GM23338 (cell line): ENCODE measurements around the gene REXO2. TPM values are rescaled to one million over a fixed set of nuclear protein-coding genes. Genes with fewer than 3 reads are reported as not detected.

Experiments used
- ATAC-seq: fragments of 200-7000 bp; cut with Tn5 transposase; 3 replicates; pipeline ENCODE4 v1.9.1; 2020
- DNase-seq: peaks from one replicate; pipeline ENCODE4 v3.0.0-alpha.2; 2015; ENCODE audit warnings: low spot score
- H2AFZ ChIP-seq: fragments of 200-600 bp; sonication (generic); 2 replicates; pipeline ENCODE4 v1.8.0; 2016; ENCODE audit warnings: antibody characterized with exemption, mild to moderate bottlenecking, moderate library complexity
- H3F3A ChIP-seq: fragments of 200-600 bp; sonication (generic); replicated peaks from 2 replicates; pipeline ENCODE4 v1.8.0; 2017; ENCODE audit warnings: antibody characterized with exemption, mixed run types, low read depth
- H3K27ac ChIP-seq: fragments of 200-600 bp; sonication (generic); 2 replicates; pipeline ENCODE4 v1.6.1; 2016; ENCODE audit warnings: low read depth
- H3K27me3 ChIP-seq: fragments of 200-600 bp; sonication (generic); 2 replicates; pipeline ENCODE4 v1.8.0; 2016; ENCODE audit warnings: mild to moderate bottlenecking, mixed run types, moderate library complexity; ENCODE audit not compliant: insufficient read depth
- H3K36me3 ChIP-seq: fragments of 200-600 bp; sonication (generic); 2 replicates; pipeline ENCODE4 v1.8.0; 2016; ENCODE audit warnings: mild to moderate bottlenecking; ENCODE audit not compliant: insufficient read depth
- H3K4me1 ChIP-seq: fragments of 200-600 bp; sonication (generic); 2 replicates; pipeline ENCODE4 v1.8.0; 2016; ENCODE audit warnings: mild to moderate bottlenecking, moderate library complexity; ENCODE audit not compliant: insufficient read depth
- H3K4me2 ChIP-seq: fragments of 200-600 bp; sonication (generic); 2 replicates; pipeline ENCODE4 v1.7.1; 2017; ENCODE audit warnings: mixed run types
- H3K4me3 ChIP-seq: fragments of 200-600 bp; sonication (generic); 2 replicates; pipeline ENCODE4 v1.6.1; 2016; ENCODE audit warnings: mixed run types
- H3K79me2 ChIP-seq: fragments of 200-600 bp; sonication (generic); replicated peaks from 2 replicates; pipeline ENCODE4 v1.8.0; 2017; ENCODE audit warnings: mild to moderate bottlenecking; ENCODE audit not compliant: insufficient read depth
- H3K9me2 ChIP-seq: fragments of 200-600 bp; sonication (generic); 2 replicates; pipeline ENCODE4 v1.8.0; 2017; ENCODE audit not compliant: insufficient read depth
- H4K20me1 ChIP-seq: fragments of 200-600 bp; sonication (generic); replicated peaks from 2 replicates; pipeline ENCODE4 v1.8.0; 2017; ENCODE audit warnings: mild to moderate bottlenecking; ENCODE audit not compliant: insufficient read depth
- H3K27ac Mint-ChIP-seq: 2 replicates; pipeline ENCODE4 v1.8.0; 2020; ENCODE audit warnings: inconsistent platforms, mild to moderate bottlenecking, moderate library complexity, mixed read lengths
- H3K27me3 Mint-ChIP-seq: 3 replicates; pipeline ENCODE4 v1.8.0; 2022; ENCODE audit warnings: low read depth, mild to moderate bottlenecking, moderate library complexity, mixed read lengths, inconsistent platforms; ENCODE audit not compliant: insufficient read depth, poor library complexity
- H3K36me3 Mint-ChIP-seq: 3 replicates; pipeline ENCODE4 v1.8.0; 2021; ENCODE audit warnings: low read depth, mild to moderate bottlenecking, inconsistent platforms, moderate library complexity, mixed read lengths
- H3K4me1 Mint-ChIP-seq: 3 replicates; pipeline ENCODE4 v1.8.0; 2020; ENCODE audit warnings: mild to moderate bottlenecking, inconsistent platforms, mixed read lengths
- H3K4me3 Mint-ChIP-seq: 3 replicates; pipeline ENCODE4 v1.8.0; 2021; ENCODE audit warnings: moderate library complexity, mild to moderate bottlenecking, inconsistent platforms, mixed read lengths
- H3K9me3 Mint-ChIP-seq: 3 replicates; pipeline ENCODE4 v1.8.0; 2020; ENCODE audit warnings: moderate library complexity, mild to moderate bottlenecking, inconsistent platforms, mixed read lengths
- CREB1 ChIP-seq: fragments of 250-450 bp; sonication (Bioruptor Pico); IDR thresholded peaks from 2 replicates; pipeline ENCODE4 v1.5.0; 2020; ENCODE audit warnings: low read depth, mild to moderate bottlenecking, moderate library complexity
- CTCF ChIP-seq, 2 experiments: fragments of 200-600 bp in 1 of 2; sonication (generic) in 1 of 2; conservative IDR thresholded peaks; 2 replicates each; pipeline versions ENCODE4 v1.5.1 to v1.6.1; 2016 to 2017; ENCODE audit warnings: antibody characterized with exemption in 2 of 2, low read depth in 2 of 2, mild to moderate bottlenecking in 2 of 2, moderate library complexity in 1 of 2
- EZH2 ChIP-seq: fragments of 200-600 bp; sonication (generic); IDR thresholded peaks from one replicate; pipeline ENCODE4 v1.8.0; 2017; ENCODE audit warnings: antibody characterized with exemption, mild to moderate bottlenecking, low read depth; ENCODE audit not compliant: unreplicated experiment
- JUNB ChIP-seq: IDR thresholded peaks from one replicate; pipeline ENCODE4 v1.6.1; 2016; ENCODE audit warnings: antibody characterized with exemption; ENCODE audit not compliant: unreplicated experiment
- NANOG ChIP-seq: IDR thresholded peaks from 2 replicates; pipeline ENCODE4 v1.6.1; 2016; ENCODE audit warnings: antibody characterized with exemption, borderline replicate concordance
- POLR2AphosphoS5 ChIP-seq: IDR thresholded peaks from 2 replicates; pipeline ENCODE4 v1.6.1; 2016; ENCODE audit warnings: antibody characterized with exemption, low read depth
- REST ChIP-seq: IDR thresholded peaks from one replicate; pipeline ENCODE4 v1.6.1; 2018; ENCODE audit warnings: antibody characterized with exemption; ENCODE audit not compliant: unreplicated experiment
- ZNF114 ChIP-seq: fragments of 250-450 bp; sonication (Bioruptor Pico); IDR thresholded peaks from 2 replicates; pipeline ENCODE4 v1.5.0; 2020; ENCODE audit warnings: mild to moderate bottlenecking, moderate library complexity
- ZNF331 ChIP-seq: fragments of 250-450 bp; sonication (Bioruptor Pico); IDR thresholded peaks from 2 replicates; pipeline ENCODE4 v1.5.0; 2020; ENCODE audit warnings: low read depth, mild to moderate bottlenecking, moderate library complexity
- ZNF462 ChIP-seq: fragments of 250-450 bp; sonication (Bioruptor Pico); IDR thresholded peaks from 2 replicates; pipeline ENCODE4 v1.5.0; 2020; ENCODE audit warnings: mild to moderate bottlenecking, moderate library complexity
- polyA plus RNA-seq: library from polyadenylated mRNA; unstranded; fragments of >200 nt; fragmentation: Nextera tagmentation; extraction: Ambion mirVana; gene quantifications from 2 replicates; pipeline ENCODE4 v1.2.1, GENCODE V29; 2016
- total RNA-seq: library from RNA; depleted of rRNA; stranded (reverse); fragments of >200 nt; shearing (Covaris generic); gene quantifications from 2 replicates; pipeline ENCODE4 v1.2.3, GENCODE V29; 2014

REXO2 gene
- total and polyA plus RNA-seq, 2 experiments from 2014 or later: 122 to 245 TPM

- TF ChIP-seq ZNF114 (CRISPR knock-in tag) (no peak), POLR2AphosphoS5 (no peak), ZNF331 (CRISPR knock-in tag) (no peak), NANOG (no peak), REST (no peak), CTCF (conservative IDR thresholded peaks at IDR 0.05; ENCODE audit: low read depth in 2 of 2) (no peak; a peak in 1 of 4 replicates)
These were observed 38.4 kb upstream of the REXO2 start (continued) for GRCh38 chr11:114400915-114401223.

GRCh38 chr11:114401311-114401710, 38.0 kb upstream of the REXO2 start:
- Mint-ChIP-seq H3K27me3 (peaks cover 12% of the 10 kb centered on the region), H3K27ac (peak overlapping the region; percentile 100), H3K9me3 (no peaks in the 10 kb centered on the region), H3K4me3 (peak overlapping the region; percentile 95), H3K36me3 (peaks cover 38% of the 10 kb centered on the region), H3K4me1 (peaks cover 32% of the 10 kb centered on the region)
- DNase-seq (no peak), ATAC-seq (no peak)
- Histone ChIP-seq H3K36me3 (peaks cover 17% of the 10 kb centered on the region; the same call in 1 of the 2 replicates), H3F3A (no peaks in the 10 kb centered on the region), H3K4me3 (peak overlapping the region; percentile 72), H3K27me3 (no peaks in the 10 kb centered on the region), H3K4me2 (peak overlapping the region; percentile 81), H2AFZ (no peak overlapping the region), H4K20me1 (0 out of 2 replicates have a peak, but pooled peaks cover 2% of the 10 kb centered on the region), H3K9me2 (no peaks in the 10 kb centered on the region), H3K4me1 (peaks cover 24% of the 10 kb centered on the region), H3K27ac (peak overlapping the region; percentile 91), H3K79me2 (peaks cover 67% of the 10 kb centered on the region)
- TF ChIP-seq NANOG: no peak
- no peak for TF ChIP-seq CREB1
- TF ChIP-seq REST: no peak
- no peak for TF ChIP-seq ZNF462 (CRISPR knock-in tag)
- no peak for TF ChIP-seq ZNF331 (CRISPR knock-in tag)
- TF ChIP-seq EZH2: no peak
- no peak for TF ChIP-seq JUNB
